ENCODE measurements around the gene HAUS7.
A peak's percentile ranks its signal among the peaks of the same experiment; 100 is the strongest.

HAUS7 gene

GRCh38 chrX:153469811-153470410, 465 bp downstream of the HAUS7 start:
- no peaks in the 10 kb centered on the region for H3K27me3 ChIP-seq (ENCODE audit: insufficient read depth, poor library complexity, severe bottlenecking)
- DNase-seq (ENCODE audit: low read depth in 1 of 2, low spot score in 1 of 2), result peak; percentile 34 to 35
- TF ChIP-seq REST (IDR thresholded peaks at IDR 0.05; ENCODE audit: insufficient replicate concordance, low read depth) (peak; percentile 93), POLR2AphosphoS5 (IDR thresholded peaks at IDR 0.05; ENCODE audit: low read depth) (no peak), CTCF (IDR thresholded peaks at IDR 0.05; ENCODE audit: insufficient read depth, low read length) (no peak)
- H3K4me3 ChIP-seq (replicated peaks; ENCODE audit: insufficient read depth, low read length), result peak overlapping the region; percentile 85
- H3K27ac ChIP-seq (replicated peaks), result peak overlapping the region; percentile 82

GRCh38 chrX:153468008-153468580, 2.3 kb downstream of the HAUS7 start:
- H3K4me3 ChIP-seq (replicated peaks; ENCODE audit: insufficient read depth, low read length), result no peak overlapping the region
- no peak for DNase-seq (ENCODE audit: low read depth in 1 of 2, low spot score in 1 of 2)
- TF ChIP-seq GABPA (IDR thresholded peaks at IDR 0.05; ENCODE audit: low read depth) (no peak), POLR2AphosphoS5 (IDR thresholded peaks at IDR 0.05; ENCODE audit: low read depth) (no peak), CTCF (IDR thresholded peaks at IDR 0.05; ENCODE audit: insufficient read depth, low read length) (no peak), REST (IDR thresholded peaks at IDR 0.05; ENCODE audit: insufficient replicate concordance, low read depth) (no peak), SPI1 (IDR thresholded peaks at IDR 0.05; ENCODE audit: borderline replicate concordance, low read depth) (no peak)
- H3K27ac ChIP-seq (replicated peaks), result no peak overlapping the region
- no peaks in the 10 kb centered on the region for H3K27me3 ChIP-seq (ENCODE audit: insufficient read depth, poor library complexity, severe bottlenecking)

- no peaks in the 10 kb centered on the region for H3K27me3 ChIP-seq (ENCODE audit: insufficient read depth, poor library complexity, severe bottlenecking)
- H3K27ac ChIP-seq (replicated peaks), result no peak overlapping the region
- TF ChIP-seq POLR2AphosphoS5 (IDR thresholded peaks at IDR 0.05; ENCODE audit: low read depth) (no peak), CTCF (IDR thresholded peaks at IDR 0.05; ENCODE audit: insufficient read depth, low read length) (no peak)
- no peak for DNase-seq (ENCODE audit: low read depth in 1 of 2, low spot score in 1 of 2)
- H3K4me3 ChIP-seq (replicated peaks; ENCODE audit: insufficient read depth, low read length), result no peak overlapping the region
Measured at GRCh38 chrX:153465691-153466380, 4.5 kb downstream of the HAUS7 start.

Measured in HL-60 (cell line).